Epithelial cell of prostate (primary cell): ENCODE data around the gene MON1A.

ENCODE experiments used
- DNase-seq: peaks from one replicate; pipeline ENCODE4 v3.0.0-alpha.2; 2011; ENCODE audit warnings: low read depth, low spot score
- H3K27ac ChIP-seq: fragments of 450-650 bp; 2 replicates; pipeline ENCODE4 v1.5.1; 2017; ENCODE audit warnings: mild to moderate bottlenecking

MON1A gene

GRCh38 chr3:49859576-49860305 is 69.9 kb downstream of the MON1A start:
- no peak overlapping the region for H3K27ac ChIP-seq
- DNase-seq = no peak
